Epithelial cell of proximal tubule (primary cell): Measurements from ENCODE around the gene ARFGAP3. TPM values are rescaled to one million over a fixed set of nuclear protein-coding genes. Genes with fewer than 3 reads are reported as not detected.

Source experiments
- DNase-seq: peaks from one replicate; pipeline ENCODE4 v3.0.0-alpha.2; 2011; ENCODE audit warnings: low read depth
- H3K4me3 ChIP-seq: 2 replicates; pipeline ENCODE4 v1.5.1; 2011; ENCODE audit warnings: low read depth, mild to moderate bottlenecking, low read length
- CTCF ChIP-seq: conservative IDR thresholded peaks from 2 replicates; pipeline ENCODE4 v1.5.1; 2012; ENCODE audit warnings: low read depth, mild to moderate bottlenecking, low read length
- total RNA-seq: library from RNA; depleted of rRNA; stranded (reverse); fragments of >200 nt; gene quantifications from 2 replicates; pipeline ENCODE4 v1.2.3, GENCODE V29; 2015

Gene ARFGAP3
- total RNA-seq, 1 donor from 2014 or later, result 62.2 TPM

- DNase-seq, result no peak
These were observed 16.3 kb upstream of the ARFGAP3 start for GRCh38 chr22:42873356-42873755.

GRCh38 chr22:42872821-42873220, 15.7 kb upstream of the ARFGAP3 start:
- DNase-seq, result no peak
- no peak for TF ChIP-seq CTCF
- H3K4me3 ChIP-seq, result no peak overlapping the region

More at GRCh38 chr22:42873356-42873755, 16.3 kb upstream of the ARFGAP3 start:
- no peak overlapping the region for H3K4me3 ChIP-seq
- TF ChIP-seq CTCF, result no peak

- no peak overlapping the region for H3K4me3 ChIP-seq
- no peak for TF ChIP-seq CTCF
- DNase-seq, result no peak
These were observed 14.3 kb upstream of the ARFGAP3 start for GRCh38 chr22:42871146-42872050.

- DNase-seq, result no peak
- no peak overlapping the region for H3K4me3 ChIP-seq
- no peak for TF ChIP-seq CTCF
These were observed 12.9 kb upstream of the ARFGAP3 start for GRCh38 chr22:42869888-42870480.

GRCh38 chr22:42869463-42869862, 12.4 kb upstream of the ARFGAP3 start:
- H3K4me3 ChIP-seq, result no peak overlapping the region
- no peak for TF ChIP-seq CTCF
- no peak for DNase-seq

- DNase-seq, result no peak
- H3K4me3 ChIP-seq, result no peak overlapping the region
- no peak for TF ChIP-seq CTCF
These were observed 11.7 kb upstream of the ARFGAP3 start for GRCh38 chr22:42868751-42869251.
